Hippocampal formation (tissue), 2 donors: ENCODE results near the gene ZDHHC22.

ENCODE experiments used
- DNase-seq, 2 donors: peaks; one replicate each; lab custom pipeline; 2025; lab: John Stamatoyannopoulos, UW

Gene ZDHHC22

GRCh38 chr14:77104393-77104792, 37.2 kb downstream of the ZDHHC22 start:
- DNase-seq: no peak

GRCh38 chr14:77103951-77104350, 37.6 kb downstream of the ZDHHC22 start:
- DNase-seq: no peak

GRCh38 chr14:77103475-77103874, 38.1 kb downstream of the ZDHHC22 start:
- no peak for DNase-seq

GRCh38 chr14:77102154-77102553, 39.4 kb downstream of the ZDHHC22 start:
- peak; percentile 17 to 85 for DNase-seq

GRCh38 chr14:77100961-77101360, 40.6 kb downstream of the ZDHHC22 start:
- DNase-seq: no peak

- peak in 1 of 2 donors; percentile 79 for DNase-seq
Observed at GRCh38 chr14:77099425-77100167, 42.0 kb downstream of the ZDHHC22 start.

- peak; percentile 36 to 59 for DNase-seq
Observed at GRCh38 chr14:77098529-77099353, 42.9 kb downstream of the ZDHHC22 start.

- peak; percentile 98 to 99 for DNase-seq
Observed at GRCh38 chr14:77097700-77098528, 43.7 kb downstream of the ZDHHC22 start, which contains the start of gene CIPC. Gene CIPC (plus strand): TSS chr14:77098258. CDS start chr14:77105709, 7,451 bp downstream.

- DNase-seq: no peak
Observed at GRCh38 chr14:77097006-77097699, 44.4 kb downstream of the ZDHHC22 start.

GRCh38 chr14:77094672-77095284, 46.8 kb downstream of the ZDHHC22 start:
- peak; percentile 44 to 65 for DNase-seq

- DNase-seq: no peak
Observed at GRCh38 chr14:77092676-77093075, 48.9 kb downstream of the ZDHHC22 start.

- DNase-seq: no peak
Observed at GRCh38 chr14:77091518-77091917, 50.1 kb downstream of the ZDHHC22 start.

GRCh38 chr14:77088645-77089044, 52.9 kb downstream of the ZDHHC22 start:
- no peak for DNase-seq

GRCh38 chr14:77088219-77088618, 53.4 kb downstream of the ZDHHC22 start:
- DNase-seq: no peak

- DNase-seq: no peak
Observed at GRCh38 chr14:77087631-77088030, 54.0 kb downstream of the ZDHHC22 start.

- no peak for DNase-seq
Observed at GRCh38 chr14:77086951-77087350, 54.6 kb downstream of the ZDHHC22 start.

- DNase-seq: no peak
Observed at GRCh38 chr14:77086017-77086727, 55.4 kb downstream of the ZDHHC22 start.

GRCh38 chr14:77085538-77085937, 56.1 kb downstream of the ZDHHC22 start:
- DNase-seq: no peak

GRCh38 chr14:77084985-77085384, 56.6 kb downstream of the ZDHHC22 start:
- DNase-seq: no peak

GRCh38 chr14:77083082-77083481, 58.5 kb downstream of the ZDHHC22 start:
- no peak for DNase-seq
